Peyer's patch (tissue), 4 donors: ENCODE results near the gene C4A.

ENCODE experiments used
- POLR2A ChIP-seq, 2 donors: fragments of 450-650 bp; IDR thresholded peaks; one replicate each; pipeline ENCODE4 v1.5.1; 2017; ENCODE audit warnings: antibody characterized with exemption in 2 of 2, mild to moderate bottlenecking in 2 of 2, moderate library complexity in 2 of 2
- TF ChIP-seq, protein P1 (sequence below), 6 experiments: fragments of 450-650 bp in 4 of 6; fragments of 200-600 bp in 2 of 6; sonication (generic) in 1 of 6; IDR thresholded peaks; one replicate each; pipeline ENCODE4 v1.5.1; 2017 to 2019; ENCODE audit warnings: antibody characterized with exemption in 6 of 6, mild to moderate bottlenecking in 3 of 6, moderate library complexity in 1 of 6

DNA sequence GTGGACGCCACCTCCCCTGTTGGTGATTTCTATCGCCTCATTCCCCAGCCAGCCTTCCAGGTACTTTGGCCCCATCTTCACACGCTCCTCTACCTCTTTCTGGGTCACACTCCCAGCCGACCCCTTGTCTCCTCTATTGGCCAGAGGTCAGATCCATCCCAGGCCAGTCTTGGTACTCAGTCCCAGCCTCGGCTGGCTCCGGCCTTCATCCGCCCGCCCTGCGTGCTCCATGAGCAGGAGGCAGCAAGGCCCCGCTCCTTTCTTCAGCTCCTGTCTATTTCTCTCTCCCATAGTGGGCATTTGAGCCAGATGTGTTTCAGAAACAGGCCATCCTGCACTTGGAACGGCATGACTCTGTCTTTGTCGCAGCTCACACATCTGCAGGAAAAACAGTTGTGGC, 20.2 kb upstream of the C4A start:
- TF ChIP-seq, protein P1, sequence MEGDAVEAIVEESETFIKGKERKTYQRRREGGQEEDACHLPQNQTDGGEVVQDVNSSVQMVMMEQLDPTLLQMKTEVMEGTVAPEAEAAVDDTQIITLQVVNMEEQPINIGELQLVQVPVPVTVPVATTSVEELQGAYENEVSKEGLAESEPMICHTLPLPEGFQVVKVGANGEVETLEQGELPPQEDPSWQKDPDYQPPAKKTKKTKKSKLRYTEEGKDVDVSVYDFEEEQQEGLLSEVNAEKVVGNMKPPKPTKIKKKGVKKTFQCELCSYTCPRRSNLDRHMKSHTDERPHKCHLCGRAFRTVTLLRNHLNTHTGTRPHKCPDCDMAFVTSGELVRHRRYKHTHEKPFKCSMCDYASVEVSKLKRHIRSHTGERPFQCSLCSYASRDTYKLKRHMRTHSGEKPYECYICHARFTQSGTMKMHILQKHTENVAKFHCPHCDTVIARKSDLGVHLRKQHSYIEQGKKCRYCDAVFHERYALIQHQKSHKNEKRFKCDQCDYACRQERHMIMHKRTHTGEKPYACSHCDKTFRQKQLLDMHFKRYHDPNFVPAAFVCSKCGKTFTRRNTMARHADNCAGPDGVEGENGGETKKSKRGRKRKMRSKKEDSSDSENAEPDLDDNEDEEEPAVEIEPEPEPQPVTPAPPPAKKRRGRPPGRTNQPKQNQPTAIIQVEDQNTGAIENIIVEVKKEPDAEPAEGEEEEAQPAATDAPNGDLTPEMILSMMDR (IDR thresholded peaks at IDR 0.05): no peak
- TF ChIP-seq POLR2A (IDR thresholded peaks at IDR 0.05): no peak
